Left ventricle myocardium inferior (tissue), 1 donor: ENCODE data around the gene PLXNC1. TPM values are rescaled to one million over a fixed set of nuclear protein-coding genes. Genes with fewer than 3 reads are reported as not detected.

Experiments used
- DNase-seq: peaks from one replicate; pipeline ENCODE4 v3.0.0-alpha.2; 2020
- H3K27ac ChIP-seq: fragments of 200-600 bp; replicated peaks from 2 replicates; pipeline ENCODE4 v1.8.0; 2021
- H3K27me3 ChIP-seq: fragments of 200-600 bp; 2 replicates; pipeline ENCODE4 v1.8.0; 2021; ENCODE audit warnings: low read depth
- H3K36me3 ChIP-seq: fragments of 200-600 bp; 2 replicates; pipeline ENCODE4 v1.8.0; 2021
- H3K4me1 ChIP-seq: fragments of 200-600 bp; 2 replicates; pipeline ENCODE4 v1.8.0; 2021
- H3K4me3 ChIP-seq: fragments of 200-600 bp; 2 replicates; pipeline ENCODE4 v1.8.0; 2021; ENCODE audit warnings: mild to moderate bottlenecking, moderate library complexity
- H3K9me3 ChIP-seq: fragments of 200-600 bp; replicated peaks from 2 replicates; pipeline ENCODE4 v1.8.0; 2021
- CTCF ChIP-seq: fragments of 200-600 bp; IDR thresholded peaks from 2 replicates; pipeline ENCODE4 v1.8.0; 2021; ENCODE audit warnings: antibody characterized with exemption, mild to moderate bottlenecking, borderline replicate concordance
- intact Hi-C: fragments of 100-400 bp; cut with micrococcal nuclease; formaldehyde crosslinking; loops from one replicate; pipeline ENCODE4 v1.11.0; 2022
- total RNA-seq: library from RNA; stranded (reverse); fragmentation: NEBNext Ultra II Directional; extraction: Animal tissue kit (Norgen Biotek cat#: 25700); gene quantifications from one replicate; pipeline ENCODE4 v1.2.1, GENCODE V29; 2021
- donor health status: DM: no; HTN: yes; CAD: no; lungs with severe emphysema.

PLXNC1 gene
- total RNA-seq, 1 donor from 2014 or later, result 2.5 TPM

GRCh38 chr12:94190623-94191022 lies 42.2 kb downstream of the PLXNC1 start:
- intact Hi-C loops, result no loop called here
- Histone ChIP-seq H3K4me3 (no peak overlapping the region), H3K4me1 (no peaks in the 10 kb centered on the region), H3K27ac (no peak overlapping the region), H3K9me3 (no peaks in the 10 kb centered on the region), H3K36me3 (no peaks in the 10 kb centered on the region), H3K27me3 (peaks cover 11% of the 10 kb centered on the region)
- no peak for DNase-seq
- no peak for TF ChIP-seq CTCF

GRCh38 chr12:94191023-94191422 lies 42.6 kb downstream of the PLXNC1 start:
- intact Hi-C loops, result no loop called here
- no peak for TF ChIP-seq CTCF
- no peak overlapping the region for H3K4me3 ChIP-seq
- H3K27me3 ChIP-seq, result peaks cover 11% of the 10 kb centered on the region
- no peaks in the 10 kb centered on the region for H3K4me1 ChIP-seq
- H3K27ac ChIP-seq, result no peak overlapping the region
- H3K36me3 ChIP-seq, result no peaks in the 10 kb centered on the region
- no peak for DNase-seq
- no peaks in the 10 kb centered on the region for H3K9me3 ChIP-seq

DNA sequence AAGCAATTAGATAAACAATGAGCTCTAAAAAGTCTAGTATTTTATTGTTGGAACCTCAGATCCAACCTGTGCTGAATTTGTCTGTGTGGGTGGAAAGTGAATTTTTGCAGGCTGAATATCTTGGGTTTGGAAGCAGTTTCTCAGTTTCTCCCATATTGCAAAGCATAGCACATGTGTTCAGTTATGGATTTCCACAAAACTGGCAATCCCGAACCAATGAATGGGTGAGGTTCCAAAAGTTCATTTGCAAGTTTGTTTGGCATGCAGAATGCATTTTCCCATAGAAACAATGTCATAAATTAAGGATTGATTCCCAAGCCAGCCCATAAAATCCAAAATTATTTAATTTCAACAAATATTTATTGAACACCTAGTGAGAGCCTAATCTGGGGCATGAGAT lies 43.4 kb downstream of the PLXNC1 start:
- H3K9me3 ChIP-seq, result peaks cover 7% of the 10 kb centered on the region
- no peak overlapping the region for H3K4me3 ChIP-seq
- intact Hi-C loops, result no loop called here
- no peaks in the 10 kb centered on the region for H3K36me3 ChIP-seq
- H3K27me3 ChIP-seq, result peaks cover 9% of the 10 kb centered on the region
- no peak for TF ChIP-seq CTCF
- H3K27ac ChIP-seq, result no peak overlapping the region
- H3K4me1 ChIP-seq, result no peaks in the 10 kb centered on the region
- DNase-seq, result no peak

DNA sequence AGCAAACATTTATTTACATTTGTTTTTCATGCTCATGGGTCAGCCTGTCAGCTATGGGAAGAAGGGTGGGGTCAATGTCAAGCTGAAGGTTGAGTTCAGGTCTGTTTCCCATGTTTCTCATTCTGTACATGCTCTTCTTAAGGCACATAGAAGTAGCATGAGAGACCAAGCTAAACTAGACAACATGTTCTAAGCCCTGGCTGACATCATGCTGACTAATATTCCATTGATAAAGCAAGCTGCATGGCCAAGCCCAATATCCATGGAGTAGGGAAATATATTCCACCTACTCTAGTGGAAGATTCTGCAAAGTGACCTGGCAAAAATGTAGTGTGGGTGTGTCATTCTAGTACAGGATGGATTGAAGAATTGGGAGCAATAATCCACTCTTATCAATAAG lies 44.1 kb downstream of the PLXNC1 start:
- H3K27me3 ChIP-seq, result peaks cover 2% of the 10 kb centered on the region
- no peaks in the 10 kb centered on the region for H3K4me1 ChIP-seq
- no peak overlapping the region for H3K4me3 ChIP-seq
- no peak for TF ChIP-seq CTCF
- H3K9me3 ChIP-seq, result peaks cover 11% of the 10 kb centered on the region
- intact Hi-C loops, result no loop called here
- no peaks in the 10 kb centered on the region for H3K36me3 ChIP-seq
- H3K27ac ChIP-seq, result no peak overlapping the region
- no peak for DNase-seq

DNA sequence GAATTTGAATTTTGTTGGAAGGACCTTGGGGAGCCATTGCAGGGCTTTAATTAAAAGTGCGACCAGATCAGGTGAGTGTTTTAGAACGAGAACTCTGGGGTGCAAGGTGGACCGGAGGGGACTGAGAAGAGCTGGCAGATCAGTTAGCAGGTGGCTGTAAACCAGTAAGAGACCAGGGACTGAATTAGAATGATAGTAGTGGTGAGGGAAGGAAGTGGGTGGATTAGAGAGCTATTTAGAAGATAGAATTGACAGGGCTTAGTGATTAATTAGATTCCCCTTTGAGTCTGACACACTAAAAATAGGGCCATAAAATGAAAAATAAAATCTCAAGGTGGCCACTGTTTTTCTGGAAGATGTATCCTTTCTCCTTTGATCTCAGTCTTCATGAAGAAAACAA lies 44.8 kb downstream of the PLXNC1 start:
- H3K4me1 ChIP-seq, result no peaks in the 10 kb centered on the region
- peaks cover 11% of the 10 kb centered on the region for H3K9me3 ChIP-seq
- H3K4me3 ChIP-seq, result no peak overlapping the region
- H3K36me3 ChIP-seq, result no peaks in the 10 kb centered on the region
- intact Hi-C loops, result no loop called here
- H3K27ac ChIP-seq, result no peak overlapping the region
- no peaks in the 10 kb centered on the region for H3K27me3 ChIP-seq
- no peak for DNase-seq
- TF ChIP-seq CTCF, result no peak

DNA sequence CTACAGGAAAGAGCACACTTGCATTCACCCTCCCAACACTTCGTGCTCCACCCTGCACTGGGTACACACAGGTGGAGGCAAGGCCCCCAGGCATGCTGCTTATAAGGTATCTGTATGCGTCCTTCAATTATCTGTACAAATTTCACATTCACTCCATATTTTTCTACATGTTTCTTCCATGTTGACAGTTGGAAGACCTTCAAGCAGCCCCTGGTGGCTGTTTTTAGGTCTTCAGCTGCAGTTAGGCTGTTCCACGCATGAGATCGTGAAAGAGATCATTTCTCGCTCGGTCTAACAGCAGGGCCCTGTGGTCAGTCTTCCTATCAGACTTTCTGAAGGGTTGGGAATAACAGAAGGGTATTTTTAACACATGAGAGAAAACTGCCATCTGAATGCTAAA lies 47.1 kb downstream of the PLXNC1 start:
- Histone ChIP-seq H3K4me3 (no peak overlapping the region), H3K27ac (no peak overlapping the region), H3K36me3 (no peaks in the 10 kb centered on the region), H3K4me1 (no peaks in the 10 kb centered on the region), H3K9me3 (peaks cover 11% of the 10 kb centered on the region), H3K27me3 (no peaks in the 10 kb centered on the region)
- no peak for DNase-seq
- intact Hi-C loops, result no loop called here
- TF ChIP-seq CTCF, result no peak
